ENCODE results near the gene MGLL. TPM values are rescaled to one million over a fixed set of nuclear protein-coding genes. Genes with fewer than 3 reads are reported as not detected.

The MGLL gene
- total RNA-seq, 1 donor from 2014 or later = 83.5 TPM

GRCh38 chr3:127783642-127784160 is 38.6 kb downstream of the MGLL start:
- intact Hi-C loops (cut with DNase I) = no loop called here
- DNase-seq (no peak), ATAC-seq (ENCODE audit: poor library complexity) (no peak)

DNA sequence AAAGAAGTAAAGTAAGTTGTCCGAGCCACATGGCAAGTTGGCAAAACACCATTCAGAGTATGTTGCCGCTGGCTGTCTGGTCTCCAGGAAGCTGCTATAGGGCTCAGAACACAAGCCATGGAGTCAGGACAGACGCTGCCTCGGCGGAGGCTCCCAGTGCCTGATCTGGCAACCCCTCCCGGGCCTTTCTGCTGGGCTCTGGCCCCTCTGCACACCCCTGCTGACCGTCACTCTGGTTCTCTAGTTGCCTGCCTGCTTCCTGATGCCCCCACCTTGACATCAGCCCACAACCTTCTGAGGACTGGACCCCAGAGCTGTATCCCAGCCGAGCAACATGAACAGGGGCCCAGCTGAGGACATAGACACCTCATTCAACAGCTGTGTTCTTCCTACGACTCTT is 39.1 kb downstream of the MGLL start:
- DNase-seq (no peak), ATAC-seq (ENCODE audit: poor library complexity) (no peak)
- intact Hi-C loops (cut with DNase I) = no loop called here

- ATAC-seq (ENCODE audit: poor library complexity) = peak; percentile 53
Measured at GRCh38 chr3:127781411-127782001, 40.8 kb downstream of the MGLL start.

DNA sequence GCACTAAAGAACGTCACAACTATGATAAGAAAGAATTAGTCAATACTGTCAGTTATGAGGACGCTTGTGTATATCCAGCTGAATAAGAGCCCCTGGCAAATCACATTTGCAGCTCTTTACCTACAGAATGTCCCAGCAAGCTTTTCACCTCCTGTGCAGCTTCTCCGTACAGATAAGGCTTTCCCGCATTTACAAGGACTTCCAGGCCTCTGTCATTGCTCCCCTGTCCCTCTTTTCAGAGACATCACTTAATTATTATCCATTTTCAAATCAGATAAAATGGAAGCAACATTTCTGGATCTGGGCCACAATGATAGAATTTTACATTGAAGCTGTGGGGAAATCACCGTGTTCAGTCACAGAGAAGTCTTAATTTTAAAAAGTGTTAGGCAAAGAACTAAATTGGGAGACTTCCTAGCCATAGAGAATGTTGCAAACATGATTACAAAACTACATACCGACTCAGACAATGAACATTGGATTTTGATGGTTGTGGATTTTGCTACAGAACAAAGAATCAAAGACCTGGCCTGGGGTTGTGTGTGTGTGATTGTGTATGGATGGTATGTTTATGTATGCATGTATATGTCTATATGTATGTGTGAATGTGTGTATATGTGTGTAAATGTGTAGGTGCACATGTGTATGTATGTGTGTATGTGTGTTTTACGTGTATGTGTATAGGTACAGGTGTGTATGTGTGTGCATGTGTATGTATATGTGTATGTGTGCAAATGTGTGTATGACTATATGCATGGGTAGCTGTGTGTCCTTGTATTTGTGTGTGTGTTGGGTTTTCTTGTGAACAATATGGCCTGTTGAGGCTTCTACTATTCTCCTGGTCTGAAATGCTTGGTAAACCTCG is 41.5 kb downstream of the MGLL start:
- intact Hi-C loops (cut with DNase I) = no loop called here
- no peak for DNase-seq
- no peak for ATAC-seq (ENCODE audit: poor library complexity)

More at GRCh38 chr3:127781411-127782001, 40.8 kb downstream of the MGLL start:
- peak; percentile 59 for DNase-seq
- intact Hi-C loops (cut with DNase I) = no loop called here

DNA sequence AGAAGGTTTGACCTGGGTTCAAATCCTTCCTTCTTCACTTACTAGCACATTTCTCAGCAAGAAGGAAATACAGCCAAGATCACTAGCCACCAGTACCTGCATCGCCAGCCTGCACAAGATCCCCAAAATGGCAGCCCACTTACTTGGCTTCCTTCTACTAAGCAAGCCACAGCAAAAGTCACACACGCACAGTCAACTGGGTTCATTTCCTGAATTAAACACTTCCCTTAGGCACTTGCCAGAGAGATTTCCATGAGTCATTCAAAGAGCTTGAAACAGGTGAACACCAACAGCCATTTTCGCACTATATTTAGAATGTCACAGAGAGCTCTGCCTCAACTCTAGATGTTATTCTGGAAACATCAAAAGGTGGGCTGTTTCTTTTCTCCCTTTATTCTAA is 42.6 kb downstream of the MGLL start:
- no peak for ATAC-seq (ENCODE audit: poor library complexity)
- intact Hi-C loops (cut with DNase I) = no loop called here
- DNase-seq = no peak

DNA sequence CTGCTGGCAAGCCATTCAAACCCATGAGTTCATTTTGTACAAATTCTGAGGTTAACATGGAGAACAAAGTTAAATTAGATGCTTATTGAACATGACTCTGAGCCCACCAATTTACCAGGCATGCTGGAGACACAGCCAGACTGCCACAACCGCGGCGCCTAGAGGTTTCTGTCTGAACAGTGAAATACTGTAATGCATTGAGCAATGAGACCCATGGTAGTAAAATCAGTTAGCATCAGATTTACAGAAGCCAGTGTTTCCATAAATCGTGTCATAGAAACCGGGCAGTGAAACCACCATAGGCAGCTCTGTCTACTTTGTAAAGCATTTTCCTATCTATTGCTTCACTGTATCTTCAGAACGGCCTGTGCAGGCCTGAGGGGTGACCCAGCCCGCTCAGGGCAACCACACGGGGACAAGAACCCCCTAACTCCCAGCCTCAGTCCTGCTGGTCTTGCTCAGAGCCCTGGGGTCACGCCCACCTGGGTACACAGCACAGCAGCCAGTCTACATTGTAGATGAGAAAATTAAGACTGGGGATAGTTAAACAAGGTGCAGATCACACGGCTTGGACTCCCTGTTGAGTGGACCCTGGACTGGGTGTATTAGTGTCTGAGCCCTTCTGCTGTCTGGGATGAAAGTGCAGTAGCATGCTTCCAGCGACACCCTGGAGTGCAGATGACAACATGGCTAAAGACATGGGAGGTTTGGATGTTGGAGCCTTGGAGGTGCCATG is 44.2 kb downstream of the MGLL start:
- intact Hi-C loops (cut with DNase I) = no loop called here
- ATAC-seq (ENCODE audit: poor library complexity) = no peak
- DNase-seq = no peak

DNA sequence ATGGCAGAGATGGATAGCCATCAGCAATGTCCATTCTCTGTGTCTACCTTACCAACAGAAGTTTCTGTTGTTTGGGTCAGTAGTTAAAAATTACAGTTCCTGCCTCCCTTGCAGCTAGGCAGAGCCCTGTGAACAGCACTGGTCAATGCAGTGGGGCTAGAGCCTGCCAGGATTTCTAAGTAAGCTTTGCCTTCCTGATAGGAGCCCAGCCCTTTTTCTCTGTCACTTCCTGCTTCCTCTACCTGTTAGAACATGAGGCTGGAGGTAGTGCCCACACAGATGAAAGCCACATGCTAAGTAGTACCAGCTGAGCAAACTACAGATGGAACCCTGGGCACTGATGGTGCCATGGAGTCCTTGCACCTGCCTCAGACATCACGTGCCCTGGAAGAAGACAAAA is 45.0 kb downstream of the MGLL start:
- DNase-seq (no peak), ATAC-seq (ENCODE audit: poor library complexity) (no peak)
- intact Hi-C loops (cut with DNase I) = no loop called here

GRCh38 chr3:127776347-127776746 is 46.0 kb downstream of the MGLL start:
- no peak for ATAC-seq (ENCODE audit: poor library complexity)
- no peak for DNase-seq
- intact Hi-C loops (cut with DNase I) = no loop called here

- peak; percentile 67 for ATAC-seq (ENCODE audit: poor library complexity)
- intact Hi-C loops (cut with DNase I) = no loop called here
Measured at GRCh38 chr3:127775398-127776109, 46.8 kb downstream of the MGLL start.

DNA sequence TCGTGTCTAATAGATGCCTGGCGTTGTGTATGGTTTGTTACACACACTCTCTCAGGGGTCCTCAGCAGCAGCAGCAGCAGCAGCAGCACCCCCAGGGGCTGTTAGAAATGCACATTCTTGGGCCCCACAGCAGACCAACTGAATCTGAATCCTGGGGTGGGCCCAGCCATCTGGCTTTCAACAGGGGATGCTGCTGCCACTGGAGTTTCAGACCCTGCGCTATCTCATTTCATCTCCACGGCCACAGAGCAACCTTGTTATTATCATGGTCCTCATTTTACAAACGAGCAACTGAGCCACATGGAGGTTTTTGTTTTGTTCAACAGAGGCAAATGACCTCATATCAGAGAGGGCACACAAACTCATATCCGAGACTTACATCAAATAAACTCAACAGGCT is 47.7 kb downstream of the MGLL start:
- no peak for ATAC-seq (ENCODE audit: poor library complexity)
- intact Hi-C loops (cut with DNase I) = no loop called here
- DNase-seq = no peak

More at GRCh38 chr3:127775398-127776109, 46.8 kb downstream of the MGLL start:
- peak; percentile 73 for DNase-seq

DNA sequence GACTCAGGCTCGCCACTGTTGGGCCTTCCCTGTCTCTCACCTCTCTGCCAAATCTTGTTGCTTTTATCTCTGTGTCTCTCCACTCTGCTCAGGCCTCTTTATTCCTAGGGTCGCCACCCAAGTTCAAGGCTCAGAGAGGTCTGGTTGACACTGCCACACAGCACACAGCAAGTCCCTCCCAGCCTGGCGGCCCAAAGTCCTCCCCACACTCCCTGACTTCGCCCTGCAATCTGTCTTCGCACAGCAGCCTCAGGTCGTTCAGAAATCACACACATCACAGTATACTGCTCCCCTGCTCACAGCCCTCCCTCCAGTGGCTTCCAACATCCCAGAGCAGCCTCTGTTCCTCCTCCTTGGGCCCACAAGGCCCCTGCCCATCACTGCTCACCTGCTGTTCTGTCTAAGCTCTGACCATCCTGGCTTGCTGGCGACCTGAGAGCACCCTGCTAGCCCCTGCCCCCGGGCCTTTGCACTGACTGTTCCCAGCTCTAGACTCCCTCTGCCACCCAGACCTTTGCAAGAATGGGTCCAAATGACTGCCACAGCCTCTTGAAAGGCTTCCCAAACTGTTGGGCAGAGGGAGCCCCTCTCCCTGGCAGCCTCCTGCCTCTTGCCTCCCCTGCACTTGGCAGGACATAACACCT is 48.4 kb downstream of the MGLL start:
- ATAC-seq (ENCODE audit: poor library complexity) = no peak
- intact Hi-C loops (cut with DNase I) = no loop called here
- DNase-seq = no peak

GRCh38 chr3:127772827-127773751 is 49.2 kb downstream of the MGLL start:
- intact Hi-C loops (cut with DNase I) = no loop called here
- ATAC-seq (ENCODE audit: poor library complexity) (no peak), DNase-seq (no peak)

- ATAC-seq (ENCODE audit: poor library complexity) (no peak), DNase-seq (no peak)
- intact Hi-C loops (cut with DNase I) = no loop called here
Measured at GRCh38 chr3:127772273-127772672, 50.0 kb downstream of the MGLL start.

- intact Hi-C loops (cut with DNase I) = no loop called here
- ATAC-seq (ENCODE audit: poor library complexity) (no peak), DNase-seq (no peak)
Measured at GRCh38 chr3:127771746-127772145, 50.6 kb downstream of the MGLL start.

DNA sequence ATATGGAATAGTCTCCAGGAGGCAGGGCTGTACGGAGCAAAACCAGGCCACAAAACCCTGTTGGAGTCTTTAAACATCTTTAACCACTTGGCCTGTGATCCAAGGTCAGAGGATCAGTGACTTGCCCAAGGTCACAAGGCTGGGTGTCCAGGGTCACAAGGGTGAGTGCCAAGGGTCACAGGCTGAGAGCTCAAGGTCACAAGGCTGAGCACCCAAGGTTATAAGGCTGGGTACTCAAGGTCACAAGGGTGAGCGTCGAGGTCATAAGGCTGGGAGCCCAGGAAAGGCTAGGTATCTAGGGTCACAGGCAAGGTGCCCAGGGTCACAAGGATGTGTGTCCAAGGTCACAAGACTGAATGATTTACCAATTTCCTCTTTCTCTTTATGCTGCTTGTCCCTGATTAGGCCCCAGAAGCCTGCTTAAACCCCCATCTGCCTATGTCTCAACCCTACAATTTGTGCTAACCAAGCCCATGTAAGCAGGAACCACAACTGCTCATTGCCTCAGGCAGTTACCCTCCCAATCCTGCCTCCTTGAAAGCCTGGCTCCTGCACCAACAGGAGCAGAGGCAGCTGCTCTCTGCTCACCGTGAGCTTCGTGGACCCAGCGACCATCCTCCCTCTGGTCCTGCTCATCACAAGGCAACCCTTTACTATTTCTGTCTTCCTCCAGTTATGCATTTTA is 51.5 kb downstream of the MGLL start:
- intact Hi-C loops (cut with DNase I) = no loop called here
- ATAC-seq (ENCODE audit: poor library complexity) = no peak

DNA sequence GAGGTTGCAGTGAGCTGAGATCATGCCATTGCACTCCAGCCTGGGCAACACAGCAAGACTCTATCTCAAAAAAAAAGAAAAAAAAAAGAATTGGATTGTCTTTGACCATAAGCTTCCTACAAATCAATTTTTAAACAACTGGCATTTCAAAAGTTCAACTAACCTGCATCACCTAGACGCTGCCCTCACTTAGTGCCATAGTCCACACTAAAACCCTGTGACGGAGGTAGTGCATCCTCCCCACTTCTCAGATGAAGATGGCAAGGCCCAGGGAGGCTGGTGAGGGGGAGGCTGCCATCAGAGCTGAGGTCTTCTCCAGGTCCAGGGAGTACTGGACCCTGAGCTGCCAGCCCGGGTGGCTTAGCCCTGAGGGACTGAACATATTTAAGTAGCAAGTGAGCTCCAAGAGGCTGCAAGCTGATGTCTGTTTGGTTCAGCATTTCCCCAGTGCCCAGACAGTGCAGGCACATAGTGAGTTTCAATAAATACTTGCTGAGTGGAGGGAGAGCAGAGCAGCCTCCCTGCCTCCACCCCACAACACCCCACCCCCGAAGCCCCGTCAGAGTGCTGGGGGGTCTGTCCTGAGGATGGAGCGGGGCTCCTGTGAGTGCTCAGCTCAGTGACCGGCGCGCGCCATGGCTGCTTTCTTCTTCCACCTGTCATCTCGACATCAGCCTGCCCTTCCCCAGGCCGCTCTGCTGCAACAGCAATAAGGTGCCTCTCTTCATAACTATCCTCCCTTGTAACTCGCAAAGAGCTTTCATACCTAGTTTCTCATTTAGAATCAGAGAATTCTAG is 52.8 kb downstream of the MGLL start:
- intact Hi-C loops (cut with DNase I) = no loop called here
- no peak for DNase-seq
- ATAC-seq (ENCODE audit: poor library complexity) = no peak

More for the DNA sequence above, 51.5 kb downstream of the MGLL start:
- DNase-seq = no peak

All from Right ventricle myocardium superior (tissue), 1 donor.